CD4-positive, alpha-beta T cell (primary cell): ENCODE results near the gene GDPD5. TPM values are rescaled to one million over a fixed set of nuclear protein-coding genes. Genes with fewer than 3 reads are reported as not detected.

ENCODE experiments used
- ATAC-seq: fragments of 200-7000 bp; cut with Tn5 transposase; one replicate; pipeline ENCODE4 v1.10.0; 2022; ENCODE audit warnings: mild to moderate bottlenecking; ENCODE audit not compliant: poor library complexity
- CTCF ChIA-PET: fragments of 350-600 bp; sonication (Branson Sonifier 250); formaldehyde crosslinking; loops from one replicate; lab custom pipeline; 2021; ENCODE audit warnings: antibody characterized with exemption, inconsistent platforms; lab: Charles Lee
- POLR2A ChIA-PET: fragments of 350-600 bp; sonication (Branson Sonifier 250); formaldehyde crosslinking; loops from one replicate; lab custom pipeline; 2021; ENCODE audit warnings: antibody characterized with exemption, inconsistent platforms; lab: Charles Lee
- DNase-seq, 14 experiments: peaks; one replicate each; pipeline ENCODE4 v3.0.0-alpha.2; 2013 to 2020; ENCODE audit warnings: mixed read lengths in 2 of 14
- H3K27ac ChIP-seq, 2 donors: one replicate each; pipeline versions ENCODE4 v1.5.1 to v1.7.0; 2013; ENCODE audit warnings: low read length in 2 of 2, low read depth in 1 of 2, mild to moderate bottlenecking in 1 of 2
- H3K27me3 ChIP-seq, 2 experiments: 1 replicate in 1 of 2; 2 replicates in 1 of 2; pipeline versions ENCODE4 v1.6.1 to v1.7.0; 2013; ENCODE audit warnings: low read length in 2 of 2, control low read depth in 1 of 2, mild to moderate bottlenecking in 1 of 2, moderate library complexity in 1 of 2; ENCODE audit not compliant: insufficient read depth in 2 of 2, control insufficient read depth in 1 of 2
- H3K36me3 ChIP-seq: one replicate; pipeline ENCODE4 v1.6.1; 2013; ENCODE audit warnings: low read length, control low read depth; ENCODE audit not compliant: insufficient read depth
- H3K4me1 ChIP-seq: one replicate; pipeline ENCODE4 v1.6.1; 2013; ENCODE audit warnings: low read length, control low read depth; ENCODE audit not compliant: insufficient read depth
- H3K4me3 ChIP-seq: one replicate; pipeline ENCODE4 v1.5.1; 2013; ENCODE audit warnings: mild to moderate bottlenecking, low read length, moderate library complexity
- H3K9me3 ChIP-seq, 2 experiments: 1 replicate in 1 of 2; 2 replicates in 1 of 2; pipeline versions ENCODE4 v1.6.1 to v1.7.0; 2013; ENCODE audit warnings: low read length in 2 of 2, mild to moderate bottlenecking in 2 of 2, control low read depth in 1 of 2, moderate library complexity in 1 of 2; ENCODE audit not compliant: control insufficient read depth in 1 of 2, insufficient read depth in 1 of 2
- H3K27ac Mint-ChIP-seq: one replicate; pipeline ENCODE4 v1.8.0; 2020; ENCODE audit warnings: mixed read lengths
- H3K27me3 Mint-ChIP-seq: one replicate; pipeline ENCODE4 v1.8.0; 2021; ENCODE audit warnings: mixed read lengths
- H3K36me3 Mint-ChIP-seq: one replicate; pipeline ENCODE4 v1.8.0; 2021; ENCODE audit warnings: low read depth, mixed read lengths
- H3K4me1 Mint-ChIP-seq: one replicate; pipeline ENCODE4 v1.8.0; 2021; ENCODE audit warnings: low read depth, mixed read lengths
- H3K4me3 Mint-ChIP-seq: one replicate; pipeline ENCODE4 v1.8.0; 2020; ENCODE audit warnings: mild to moderate bottlenecking, mixed read lengths
- H3K9me3 Mint-ChIP-seq: one replicate; pipeline ENCODE4 v1.8.0; 2020; ENCODE audit warnings: mixed read lengths
- intact Hi-C, 2 experiments: fragments of 100-400 bp; cut with DNase I in 1 of 2; cut with micrococcal nuclease in 1 of 2; formaldehyde crosslinking; loops; one replicate each; pipeline versions ENCODE4 v1.15.1 to v1.9.0; 2023 to 2025; cut with DNase I, micrococcal nuclease
- total RNA-seq, 174 experiments: library from RNA in 2 of 174; stranded (reverse) in 2 of 174; gene quantifications; one replicate each; pipeline ENCODE4 v1.2.3 and lab custom pipeline; 2021 to 2026
- TF ChIP-seq, protein P1 (sequence below): fragments of 200-600 bp; IDR thresholded peaks from one replicate; pipeline ENCODE4 v1.8.0; 2022; ENCODE audit warnings: antibody characterized with exemption, mild to moderate bottlenecking

Gene GDPD5
- total RNA-seq, 2 experiments from 2014 or later, result 91.6 to 101 TPM

DNA sequence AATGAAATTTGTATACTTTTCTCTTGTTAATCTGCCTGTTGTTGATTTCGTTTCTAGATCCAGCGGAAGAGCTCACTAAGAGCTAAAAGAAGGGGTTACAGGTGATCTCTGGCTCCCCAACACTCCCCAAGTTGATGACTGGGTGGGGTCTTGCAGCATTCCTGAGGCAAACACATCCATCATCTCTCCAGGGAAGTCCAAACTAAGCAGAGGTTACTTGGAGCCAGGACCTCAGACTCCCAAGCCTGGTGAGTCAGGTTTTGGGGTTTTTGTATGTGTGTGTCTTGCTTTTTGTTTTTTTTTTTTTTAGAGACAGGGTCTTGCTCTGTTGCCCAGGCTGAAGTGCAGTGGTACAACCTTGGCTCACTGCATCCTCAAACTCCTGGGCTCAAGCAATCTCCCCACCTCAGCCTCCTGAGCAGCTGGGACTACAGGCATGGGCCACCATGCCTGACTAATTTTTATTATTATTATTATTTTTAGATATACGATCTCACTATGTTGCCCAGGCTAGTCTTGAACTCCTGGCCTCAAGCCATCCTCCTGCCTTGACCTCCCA lies 137.9 kb downstream of the GDPD5 start:
- Histone ChIP-seq H3K4me1 (peaks cover 27% of the 10 kb centered on the region), H3K27ac (no peak overlapping the region), H3K4me3 (no peak overlapping the region), H3K36me3 (no peaks in the 10 kb centered on the region), H3K9me3 (no peaks in the 10 kb centered on the region), H3K27me3 (no peaks in the 10 kb centered on the region)
- H3K4me3 Mint-ChIP-seq, result no peak overlapping the region
- TF ChIP-seq, protein P1, sequence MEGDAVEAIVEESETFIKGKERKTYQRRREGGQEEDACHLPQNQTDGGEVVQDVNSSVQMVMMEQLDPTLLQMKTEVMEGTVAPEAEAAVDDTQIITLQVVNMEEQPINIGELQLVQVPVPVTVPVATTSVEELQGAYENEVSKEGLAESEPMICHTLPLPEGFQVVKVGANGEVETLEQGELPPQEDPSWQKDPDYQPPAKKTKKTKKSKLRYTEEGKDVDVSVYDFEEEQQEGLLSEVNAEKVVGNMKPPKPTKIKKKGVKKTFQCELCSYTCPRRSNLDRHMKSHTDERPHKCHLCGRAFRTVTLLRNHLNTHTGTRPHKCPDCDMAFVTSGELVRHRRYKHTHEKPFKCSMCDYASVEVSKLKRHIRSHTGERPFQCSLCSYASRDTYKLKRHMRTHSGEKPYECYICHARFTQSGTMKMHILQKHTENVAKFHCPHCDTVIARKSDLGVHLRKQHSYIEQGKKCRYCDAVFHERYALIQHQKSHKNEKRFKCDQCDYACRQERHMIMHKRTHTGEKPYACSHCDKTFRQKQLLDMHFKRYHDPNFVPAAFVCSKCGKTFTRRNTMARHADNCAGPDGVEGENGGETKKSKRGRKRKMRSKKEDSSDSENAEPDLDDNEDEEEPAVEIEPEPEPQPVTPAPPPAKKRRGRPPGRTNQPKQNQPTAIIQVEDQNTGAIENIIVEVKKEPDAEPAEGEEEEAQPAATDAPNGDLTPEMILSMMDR, result no peak
- intact Hi-C loops, result loop anchor here (1.0 to 5.0 kb wide), 6 partner anchors 57 to 479 kb away; no protein-coding TSS in a partner anchor
- no peaks in the 10 kb centered on the region for H3K27me3 Mint-ChIP-seq
- ATAC-seq (no peak), DNase-seq (no peak)
- H3K36me3 Mint-ChIP-seq, result no peaks in the 10 kb centered on the region
- H3K9me3 Mint-ChIP-seq, result no peaks in the 10 kb centered on the region
- H3K4me1 Mint-ChIP-seq, result peaks cover 20% of the 10 kb centered on the region
- H3K27ac Mint-ChIP-seq, result no peak overlapping the region
- CTCF ChIA-PET, result interaction anchor here (1.4 to 7.4 kb wide), 3 partner anchors 13 to 108 kb away, joined by 3 to 49 read pairs (median 13); no protein-coding TSS in a partner anchor
- POLR2A ChIA-PET, result interaction anchor here (0.9 to 4.1 kb wide), 2 partner anchors 111 to 175 kb away, joined by 3 to 23 read pairs; no protein-coding TSS in a partner anchor

DNA sequence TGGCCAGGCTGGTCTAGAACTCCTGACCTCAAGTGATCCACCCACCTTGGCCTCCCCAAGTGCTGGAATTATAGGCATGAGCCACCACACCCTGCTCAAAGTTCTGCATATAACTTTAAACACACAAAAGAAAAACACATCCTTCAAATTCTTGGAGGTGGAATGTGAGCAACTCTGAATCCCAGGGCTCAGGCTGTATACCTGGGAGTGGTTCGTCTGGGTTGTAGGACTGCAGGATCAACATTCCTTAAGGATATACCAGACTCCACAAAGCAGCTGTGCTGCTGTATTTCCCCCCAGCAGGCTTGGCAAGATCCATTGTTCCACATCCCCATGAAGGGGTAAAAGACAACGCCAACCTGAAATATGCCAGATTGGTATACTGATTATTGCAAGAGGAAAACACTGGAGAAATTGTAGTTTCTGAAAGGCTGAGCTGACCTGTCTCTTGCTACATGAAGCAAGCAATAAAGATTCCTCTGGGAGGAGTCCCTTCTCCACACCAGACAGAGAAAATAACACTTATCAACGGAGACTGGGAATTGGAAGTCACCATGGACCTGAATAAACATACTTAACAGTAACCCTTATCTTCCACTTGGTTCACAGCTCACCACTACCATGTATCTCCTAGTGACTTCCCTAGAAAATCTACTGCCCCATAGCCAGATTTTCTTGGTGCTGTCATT lies 138.7 kb downstream of the GDPD5 start:
- H3K9me3 Mint-ChIP-seq, result no peaks in the 10 kb centered on the region
- TF ChIP-seq, protein P1, result no peak
- no peaks in the 10 kb centered on the region for H3K27me3 Mint-ChIP-seq
- H3K4me3 ChIP-seq, result no peak overlapping the region
- intact Hi-C loops, result loop anchor here in 1 of 2 experiments (5.0 kb wide), 2 partner anchors 245 to 480 kb away; no protein-coding TSS in a partner anchor
- no peak overlapping the region for H3K4me3 Mint-ChIP-seq
- DNase-seq (no peak), ATAC-seq (no peak)
- H3K27me3 ChIP-seq, result no peaks in the 10 kb centered on the region
- ChIA-PET POLR2A (interaction anchor here (0.7 to 4.1 kb wide), 2 partner anchors 111 to 192 kb away, joined by 3 to 23 read pairs; no protein-coding TSS in a partner anchor), CTCF (interaction anchor here (7.4 kb wide), 1 partner anchor 107 kb away, joined by 49 read pairs; no protein-coding TSS in a partner anchor)
- no peaks in the 10 kb centered on the region for H3K36me3 Mint-ChIP-seq
- H3K4me1 ChIP-seq, result peaks cover 33% of the 10 kb centered on the region
- H3K27ac Mint-ChIP-seq, result no peak overlapping the region
- H3K27ac ChIP-seq, result no peak overlapping the region
- no peaks in the 10 kb centered on the region for H3K9me3 ChIP-seq
- peaks cover 20% of the 10 kb centered on the region for H3K4me1 Mint-ChIP-seq
- no peaks in the 10 kb centered on the region for H3K36me3 ChIP-seq

Other genes with a start within 250 kb of the GDPD5 start
- gene ARRB1, start 174.3 kb downstream of the GDPD5 start, total RNA-seq, result 10 to 100 TPM; 26.7 to 27.8 TPM
- gene RPS3, start 126.4 kb downstream of the GDPD5 start, total RNA-seq, result 1,000 to 10,000 TPM; 4,753 to 4,828 TPM
- gene KLHL35, start 92.7 kb downstream of the GDPD5 start, total RNA-seq, result under 1 TPM; 0.33 to 0.81 TPM
- gene SERPINH1, start 36.3 kb upstream of the GDPD5 start, total RNA-seq, result 1 to 10 TPM; 3.5 to 4.1 TPM
- gene MAP6, start 143.1 kb upstream of the GDPD5 start, total RNA-seq, result not detected
- not detected for gene MOGAT2, start 191.9 kb upstream of the GDPD5 start, total RNA-seq
- gene DGAT2, start 242.8 kb upstream of the GDPD5 start, total RNA-seq, result under 1 TPM; 0.19 to 0.25 TPM